ENCODE results near the gene HSPE1.
"Not testable (repeated sequence)": the region's sequence is repeated elsewhere in the genome, so short reads cannot be mapped to it uniquely, and the experiment has no call there.

The HSPE1 gene

DNA sequence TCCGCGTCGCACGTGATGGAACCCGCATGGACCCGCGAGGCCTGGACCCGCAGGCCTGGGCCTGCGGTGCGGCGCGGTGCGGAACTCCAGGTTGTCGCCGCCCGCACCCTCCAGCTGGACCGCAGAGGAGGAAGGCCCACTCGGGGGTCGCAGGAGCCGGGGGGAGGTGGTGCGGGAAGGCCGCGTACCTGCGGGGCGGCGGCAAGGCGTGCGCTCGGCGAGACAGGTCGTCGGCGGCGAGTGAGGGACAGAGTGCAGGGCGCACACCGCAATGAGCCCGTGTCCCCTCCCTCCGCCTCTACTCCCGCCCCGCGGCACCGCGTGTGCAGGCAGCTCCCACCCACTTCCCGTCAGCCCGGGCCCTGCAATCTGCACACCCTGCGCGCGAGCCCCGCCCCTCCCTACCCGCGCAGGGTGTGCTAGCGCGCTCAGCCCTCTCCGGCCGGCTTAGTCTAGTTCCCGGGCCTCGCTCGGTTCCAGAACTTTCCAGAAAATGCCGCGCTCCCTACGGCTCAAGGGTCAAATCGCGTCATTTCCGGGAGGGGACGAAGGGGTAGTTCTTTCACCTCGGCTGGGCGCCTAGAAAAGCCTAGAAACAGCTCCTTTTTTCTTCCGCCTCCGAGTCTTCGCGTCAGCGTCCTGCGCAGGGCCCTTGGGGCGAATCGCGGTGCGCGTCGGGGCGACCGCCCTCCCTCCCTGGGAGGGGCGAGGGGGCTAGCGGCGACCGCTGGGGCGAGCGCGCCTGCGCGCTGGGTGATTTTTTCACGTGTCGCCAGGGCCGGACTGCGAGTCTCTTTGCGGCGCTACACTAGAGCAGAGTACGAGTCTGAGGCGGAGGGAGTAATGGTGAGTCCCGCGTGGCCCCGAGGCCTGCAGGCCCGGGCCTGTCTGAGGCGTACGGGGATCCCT, at the start of gene HSPE1, which contains the start of gene HSPD1:
TSS of gene HSPE1 (plus strand) at position 786 of the 909 bp plus-strand sequence. CDS start at position 844, 58 bp downstream.
TSS of gene HSPD1 (minus strand) at position 247 of the 909 bp plus-strand sequence. CDS start 992 bp downstream, outside the sequence.
- DNase-seq, result peak; percentile 97

DNA sequence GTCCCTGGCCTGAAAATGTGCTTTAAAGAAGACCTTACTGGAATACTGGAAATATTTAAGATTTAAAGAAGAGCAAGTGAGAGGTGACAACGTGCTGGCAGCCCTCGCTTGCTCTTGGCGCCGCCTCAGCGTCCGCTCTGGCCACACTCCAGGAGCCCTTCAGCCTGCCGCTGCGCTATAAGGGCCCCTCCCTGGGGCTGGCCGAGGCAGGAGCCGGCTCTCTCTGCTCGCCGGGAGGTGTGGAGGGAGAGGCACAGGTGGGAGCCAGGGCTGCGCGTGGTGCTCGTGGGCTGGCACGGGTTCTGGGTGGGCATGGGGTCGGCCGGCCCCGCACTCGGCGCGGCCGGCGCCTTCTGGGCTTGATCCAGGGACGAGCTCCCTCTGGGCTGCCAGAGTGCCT, 49.7 kb upstream of the HSPE1 start:
- DNase-seq, result no peak

DNA sequence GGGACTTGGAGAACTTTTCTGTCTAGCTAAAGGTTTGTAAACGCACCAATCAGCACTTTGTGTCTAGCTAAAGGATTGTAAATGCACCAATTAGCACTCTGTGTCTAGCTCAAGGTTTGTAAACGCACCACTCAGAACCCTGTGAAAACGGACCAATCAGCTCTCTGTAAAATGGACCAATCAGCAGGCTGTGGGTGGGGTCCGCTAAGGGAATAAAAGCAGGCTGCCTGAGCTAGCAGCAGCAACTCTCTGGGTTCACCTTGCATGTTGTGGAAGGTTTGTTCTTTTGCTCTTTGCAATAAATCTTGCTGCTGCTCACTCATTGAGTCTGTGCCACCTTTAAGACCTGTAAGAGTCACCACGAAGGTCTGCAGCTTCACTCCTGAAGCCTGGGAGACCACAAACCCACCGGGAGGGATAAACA, 49.2 kb upstream of the HSPE1 start:
- not testable (repeated sequence) for DNase-seq

DNA sequence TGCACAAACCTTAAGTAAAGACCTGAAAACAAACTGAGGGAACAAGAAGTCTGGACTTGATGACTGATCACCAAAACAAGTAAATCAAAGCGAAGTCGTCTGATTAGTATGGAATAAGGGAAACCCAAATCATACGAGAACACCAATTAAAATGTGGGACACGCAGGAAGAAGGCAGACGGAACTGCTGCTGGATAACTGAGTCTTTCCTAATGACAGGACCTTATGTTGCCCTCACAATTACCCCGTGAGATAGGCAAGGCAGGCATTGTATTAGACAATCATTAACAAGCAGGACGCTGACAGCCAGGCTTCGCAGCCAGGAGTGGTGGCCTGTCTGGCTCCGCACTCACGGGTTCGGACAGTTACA, 47.4 kb upstream of the HSPE1 start:
- DNase-seq, result no peak

DNA sequence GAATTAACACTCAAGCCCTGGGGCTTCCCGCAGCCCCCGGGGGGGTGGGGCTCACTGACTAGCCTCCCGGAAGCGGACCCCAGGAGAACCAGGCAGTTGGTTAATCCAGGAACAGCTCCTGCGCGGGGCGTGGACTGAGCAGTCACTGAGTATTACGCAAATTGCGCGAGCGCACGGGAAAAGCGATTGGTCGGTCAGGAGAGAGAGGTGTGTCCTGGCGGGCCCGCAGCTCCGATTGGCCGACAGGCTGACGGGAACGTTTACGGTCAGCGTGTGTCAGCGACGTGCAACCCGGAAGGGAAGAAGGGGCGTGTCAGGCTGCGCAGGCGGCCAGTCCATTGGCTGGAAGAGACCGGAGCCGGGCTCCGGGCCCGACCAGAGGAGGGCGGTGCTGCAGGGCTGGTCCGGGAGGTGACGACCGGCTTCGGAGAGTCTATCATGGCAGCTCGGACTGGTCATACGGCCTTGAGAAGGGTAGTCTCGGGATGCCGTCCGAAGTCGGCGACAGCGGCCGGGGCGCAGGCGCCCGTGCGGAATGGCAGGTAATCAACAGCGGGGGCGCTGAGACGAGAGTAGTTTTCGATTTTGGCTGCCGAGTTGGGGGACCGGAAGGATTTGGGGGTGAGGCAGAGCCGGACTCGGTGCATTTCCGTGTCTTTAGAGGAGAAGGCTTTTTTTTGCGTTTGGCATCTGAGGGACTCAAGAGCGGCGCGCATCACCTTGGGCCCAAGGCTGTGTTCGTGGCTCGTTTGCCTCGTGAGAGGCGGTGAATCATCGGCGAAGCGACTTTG, 46.9 kb upstream of the HSPE1 start, which contains the start of gene COQ10B:
TSS of gene COQ10B (plus strand) at position 430 of the 791 bp plus-strand sequence. CDS start at position 439, 9 bp downstream.
- DNase-seq, result peak; percentile 99

DNA sequence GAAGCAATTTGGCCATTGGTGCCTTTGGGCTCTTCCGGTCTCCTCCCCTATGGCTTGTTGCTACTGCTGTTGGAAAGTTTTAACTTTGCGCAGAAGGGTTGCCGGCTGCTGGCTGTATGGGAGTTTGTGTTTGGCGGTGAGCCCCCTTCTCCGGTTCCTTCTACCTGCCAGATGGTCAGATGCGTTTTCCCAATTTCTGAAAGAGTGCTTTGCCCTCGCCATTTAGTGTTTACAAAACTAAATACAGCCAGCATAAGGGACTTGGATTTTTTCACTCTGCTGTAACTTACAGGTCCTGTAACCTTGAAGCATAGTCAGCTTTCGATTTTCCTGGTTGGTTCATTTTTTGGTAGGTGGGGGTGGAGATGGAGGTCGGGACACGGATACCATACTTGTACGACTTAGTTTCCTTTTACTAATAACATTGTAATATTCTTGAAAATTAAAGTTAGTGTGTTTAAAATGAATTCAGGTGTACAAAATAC, 46.2 kb upstream of the HSPE1 start:
- peak; percentile 9 for DNase-seq

DNA sequence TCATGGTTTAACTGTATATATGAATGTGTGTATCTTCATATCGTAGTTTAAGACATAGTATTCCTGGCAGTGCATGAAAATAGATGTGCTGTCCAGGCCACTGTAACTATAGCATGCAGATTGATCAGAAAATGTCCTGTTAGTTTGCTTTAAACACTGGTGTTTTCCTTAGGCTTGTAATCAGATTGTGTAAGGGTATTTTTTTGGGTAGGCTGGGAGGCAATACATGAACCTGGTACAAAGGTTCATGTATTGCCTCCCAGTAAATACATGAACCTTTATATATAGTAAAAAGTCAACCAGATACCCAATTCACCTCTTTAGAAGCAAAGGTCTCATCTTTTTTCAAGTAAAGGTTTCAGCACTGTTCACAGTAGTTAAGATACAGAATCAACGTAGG, 45.3 kb upstream of the HSPE1 start:
- DNase-seq, result no peak

DNA sequence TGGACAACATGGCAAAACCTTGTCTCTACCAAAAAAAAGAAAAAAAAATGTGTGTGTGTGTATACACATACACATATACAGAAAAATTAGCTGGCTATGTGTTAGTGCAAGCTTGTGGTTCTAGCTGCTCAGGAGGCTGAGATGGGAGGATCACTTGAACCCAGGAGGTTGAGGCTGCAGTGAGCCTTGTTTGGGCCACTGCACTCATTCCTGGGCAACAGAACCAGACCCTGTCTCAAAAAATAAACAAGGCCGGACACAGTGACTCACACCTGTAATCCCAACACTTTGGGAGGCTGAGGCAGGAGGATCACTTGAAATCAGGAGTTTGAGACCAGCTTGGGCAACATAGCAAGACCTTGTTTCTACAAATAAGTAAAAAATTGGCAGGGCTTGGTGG, 44.8 kb upstream of the HSPE1 start:
- no peak for DNase-seq

DNA sequence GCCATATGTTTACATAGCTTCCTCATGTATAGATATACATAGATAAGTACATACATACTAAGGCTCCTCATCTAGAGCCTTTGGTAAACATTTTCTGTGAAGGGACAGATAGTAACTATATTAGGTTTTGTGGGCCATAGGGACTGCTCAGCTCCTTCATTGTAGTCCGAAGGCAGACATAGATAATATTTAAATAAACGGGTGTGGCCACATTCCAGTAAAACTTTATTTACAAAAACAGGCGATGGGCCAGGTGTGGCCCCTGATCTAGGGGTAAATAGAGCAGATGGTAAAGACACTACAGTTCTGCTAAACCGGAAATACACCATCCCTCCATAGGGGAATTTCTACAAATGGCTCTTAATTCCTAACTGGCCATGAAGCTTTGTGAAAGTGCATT, 39.5 kb upstream of the HSPE1 start:
- no peak for DNase-seq

DNA sequence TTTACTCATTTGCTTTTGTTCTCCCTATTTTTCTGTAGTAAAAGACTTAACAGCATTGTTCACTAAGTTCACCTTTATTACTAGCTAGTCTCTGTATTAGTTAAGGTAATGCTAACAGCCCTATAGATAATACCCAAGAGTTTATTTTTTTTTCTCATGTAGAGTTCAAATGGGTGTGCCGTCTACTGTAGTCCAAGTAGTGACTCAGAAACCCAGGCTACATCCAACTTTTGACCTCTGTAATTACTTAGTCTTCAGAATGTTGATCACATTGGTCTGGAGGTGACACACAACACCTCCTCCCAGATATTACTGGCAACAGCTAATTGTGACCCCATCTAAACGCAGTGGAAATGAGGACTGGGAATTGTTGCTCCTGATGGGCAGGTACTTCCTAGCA, 39.1 kb upstream of the HSPE1 start:
- DNase-seq, result no peak

DNA sequence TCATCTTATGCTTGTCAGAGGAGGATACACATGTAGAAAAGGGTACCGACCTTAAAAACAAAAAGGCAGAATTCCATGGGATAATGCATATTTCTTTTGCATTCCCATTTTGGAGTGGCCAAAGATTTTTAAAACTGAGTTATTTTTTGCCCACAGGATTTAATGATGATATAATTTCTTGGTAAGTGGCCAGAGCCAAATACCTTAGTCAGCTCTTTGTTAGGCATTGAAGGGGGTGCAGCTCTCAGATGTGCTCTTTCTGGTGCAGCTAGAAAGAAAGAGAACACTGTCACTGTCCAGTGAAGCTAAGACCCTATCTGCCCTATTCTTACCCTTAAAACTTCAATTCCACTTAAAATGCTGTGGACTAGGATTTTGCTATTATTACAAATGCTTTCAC, 36.0 kb upstream of the HSPE1 start:
- no peak for DNase-seq

DNA sequence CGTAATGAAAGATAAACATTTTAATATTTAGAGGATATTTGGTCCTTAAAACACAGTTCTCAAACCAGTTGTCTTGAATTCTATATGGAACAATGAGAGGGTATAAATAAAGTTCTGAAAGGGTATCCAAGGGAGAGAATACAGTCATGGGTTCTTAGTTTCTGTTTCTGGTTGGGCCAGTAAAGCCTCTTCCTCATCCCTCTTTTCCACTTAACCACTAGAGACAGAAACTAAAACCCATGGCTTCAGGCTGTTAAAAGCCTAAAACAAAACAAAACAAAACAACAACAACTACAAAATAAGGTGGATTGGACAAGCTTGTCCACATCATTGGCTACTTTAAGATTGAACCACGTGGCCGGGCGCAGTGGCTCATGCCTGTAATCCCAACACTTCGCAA, 28.0 kb upstream of the HSPE1 start:
- no peak for DNase-seq

DNA sequence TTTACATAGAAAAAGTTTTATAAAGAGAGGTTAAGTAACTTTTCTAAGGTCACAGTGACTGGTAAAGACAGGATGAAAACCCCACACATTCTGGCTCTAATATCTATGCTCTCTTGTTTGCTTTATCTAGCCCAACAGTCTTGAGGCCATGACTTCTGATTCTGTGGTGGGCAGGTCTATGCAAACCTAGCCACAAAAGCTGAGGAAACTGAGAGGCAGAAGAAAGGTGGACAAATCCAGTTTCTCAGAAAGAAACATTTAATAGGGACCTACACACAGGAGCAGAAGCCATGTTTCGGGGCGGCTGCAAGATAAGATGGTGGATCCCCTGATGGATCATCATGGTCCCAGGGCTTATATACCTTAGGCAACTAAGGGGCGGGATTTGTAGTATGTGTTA, 22.4 kb upstream of the HSPE1 start:
- DNase-seq, result no peak

DNA sequence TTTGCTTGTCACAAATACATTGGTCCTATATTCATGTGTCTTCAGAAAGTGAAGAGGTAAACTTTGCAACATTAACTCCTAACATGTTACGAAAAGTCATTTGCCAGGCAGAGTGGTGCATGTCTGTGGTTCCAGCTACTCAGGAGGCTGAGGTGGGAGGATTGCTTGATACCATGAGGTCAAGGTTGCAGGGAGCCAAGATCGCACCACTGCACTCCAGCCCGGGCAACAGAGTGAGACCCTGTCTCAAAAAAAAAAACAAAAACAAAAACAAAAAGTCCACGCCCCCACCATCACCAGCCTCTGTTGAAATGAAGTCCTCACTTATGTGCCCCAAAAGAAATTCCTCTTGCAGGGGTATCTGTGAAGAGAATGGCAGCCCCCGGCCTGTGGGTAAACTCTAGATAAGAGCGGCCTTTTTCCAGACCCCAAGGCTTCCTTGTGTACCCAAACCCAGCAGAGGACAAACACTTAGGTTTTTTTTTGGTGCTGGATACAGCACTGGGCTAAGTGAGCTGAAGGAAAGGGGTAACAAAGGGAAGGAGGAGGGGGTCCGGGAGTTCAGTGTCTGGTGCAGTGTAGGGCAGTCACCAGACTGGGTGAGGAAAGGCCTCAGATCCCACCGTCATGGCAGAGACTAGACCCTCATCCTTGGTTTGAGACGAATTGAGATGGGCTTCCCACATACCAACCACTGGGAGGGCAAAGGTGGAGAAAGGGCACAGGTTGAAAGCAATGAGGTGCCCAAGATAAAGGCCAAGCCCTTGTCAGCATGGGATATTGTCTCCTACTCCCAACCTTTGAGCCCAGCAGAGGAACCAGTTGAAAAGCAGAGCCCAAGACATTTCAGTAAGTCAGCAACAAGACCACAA, 19.8 kb upstream of the HSPE1 start:
- no peak for DNase-seq

DNA sequence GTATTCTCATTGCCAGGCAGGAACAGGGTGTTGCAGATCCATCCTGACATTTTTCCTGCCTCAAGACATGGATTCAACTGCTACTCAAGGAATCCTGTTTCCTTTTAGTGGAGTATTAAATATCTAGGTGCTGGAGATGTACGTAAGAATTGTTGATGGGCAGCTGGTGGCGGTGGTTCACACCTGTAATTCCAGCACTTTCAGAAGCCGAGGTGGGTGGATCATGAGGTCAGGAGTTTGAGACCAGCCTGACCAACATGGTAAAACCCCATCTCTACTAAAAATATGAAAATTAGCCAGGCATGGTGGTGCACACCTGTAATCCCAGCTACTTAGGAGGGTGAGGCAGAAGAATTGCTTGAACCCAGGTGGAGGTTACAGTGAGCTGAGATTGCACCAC, 15.9 kb upstream of the HSPE1 start:
- DNase-seq, result not testable (repeated sequence)

DNA sequence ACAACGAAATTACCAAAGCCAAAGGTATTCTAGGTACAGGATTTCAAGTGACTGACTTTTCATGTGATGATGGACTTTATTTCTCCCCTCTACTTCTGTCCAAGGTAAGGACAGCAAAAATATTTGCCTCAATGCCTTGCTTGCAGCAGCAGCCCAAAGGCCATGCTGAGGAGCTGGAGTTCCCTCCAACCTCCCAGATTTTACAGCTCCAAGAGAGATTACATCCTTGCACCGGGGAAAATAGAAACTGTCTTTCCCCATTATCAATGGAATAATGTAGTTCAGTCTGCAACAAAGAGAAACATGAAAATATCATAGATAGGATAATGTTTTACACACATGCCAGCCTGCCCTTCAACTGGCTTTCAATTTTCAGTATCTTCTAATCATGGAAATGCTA, 14.0 kb upstream of the HSPE1 start:
- DNase-seq, result no peak

DNA sequence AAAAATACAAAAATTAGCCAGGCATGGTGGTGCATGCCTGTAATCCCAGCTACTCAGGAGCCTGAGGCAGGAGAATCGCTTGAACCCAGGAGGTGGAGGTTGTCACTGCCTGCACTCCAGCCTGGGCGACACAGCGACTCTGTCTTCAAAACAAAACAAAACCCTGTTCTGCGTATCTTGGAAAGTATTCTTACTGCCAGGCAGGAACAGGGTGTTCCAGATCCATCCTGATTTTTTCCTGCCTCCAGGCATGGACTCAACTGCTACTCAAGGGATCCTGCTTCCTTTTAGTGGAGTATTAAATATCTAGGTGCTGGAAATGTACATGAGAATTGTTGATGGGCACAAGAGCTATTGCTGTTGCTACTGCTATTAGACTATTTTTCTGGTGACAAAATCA, 12.8 kb upstream of the HSPE1 start:
- DNase-seq, result no peak

DNA sequence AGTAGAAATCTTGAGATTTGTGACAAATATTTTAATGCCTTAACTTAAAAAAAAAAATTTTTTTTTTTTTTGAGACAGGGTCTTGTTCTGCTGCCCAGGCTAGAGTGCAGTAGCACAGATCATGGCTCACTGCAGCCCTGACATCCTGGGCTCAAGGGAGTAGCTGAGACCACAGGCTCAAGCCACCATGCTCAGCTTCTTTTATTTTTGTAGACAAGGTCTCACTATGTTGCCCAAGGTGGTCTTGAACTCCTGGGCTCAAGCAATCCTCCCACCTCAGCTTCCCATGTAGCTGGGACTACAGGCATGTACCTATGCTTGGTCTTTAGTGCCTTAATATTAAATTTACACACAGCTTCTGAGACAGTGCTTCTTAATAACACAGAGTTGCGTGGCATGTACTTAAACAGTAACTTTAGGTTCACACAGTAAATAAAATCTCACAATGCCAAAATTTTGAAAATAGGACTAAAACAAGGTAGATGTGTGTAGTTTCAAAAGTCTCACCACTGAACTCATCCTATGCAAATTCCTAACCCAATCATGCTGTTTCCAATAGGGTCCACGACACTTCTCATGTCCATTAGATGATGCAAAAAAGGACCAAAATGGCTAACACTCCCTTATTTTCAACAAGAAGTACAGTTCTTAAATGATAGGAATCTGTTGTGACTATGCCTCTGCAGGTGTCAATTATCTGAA, 4.6 kb upstream of the HSPE1 start:
- DNase-seq, result no peak

DNA sequence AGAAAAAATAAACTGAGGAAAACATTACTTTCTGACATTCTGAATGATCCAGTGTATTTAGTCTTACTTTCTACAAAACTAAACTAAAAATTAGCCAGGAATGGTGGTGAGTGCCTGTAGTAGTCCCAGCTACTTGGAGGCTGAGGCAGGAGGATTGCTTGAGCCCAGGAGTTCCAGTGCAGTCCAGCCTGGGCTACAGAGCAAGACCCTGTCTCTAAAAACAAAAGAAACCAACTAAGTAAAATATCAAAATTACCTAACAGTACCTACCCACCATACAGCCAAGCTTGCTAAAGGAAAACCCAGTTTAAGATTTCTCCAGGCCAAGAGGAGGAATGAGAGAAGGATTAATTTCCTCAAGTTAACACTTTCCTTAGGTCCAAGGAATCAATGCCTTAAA, 3.5 kb upstream of the HSPE1 start:
- no peak for DNase-seq

DNA sequence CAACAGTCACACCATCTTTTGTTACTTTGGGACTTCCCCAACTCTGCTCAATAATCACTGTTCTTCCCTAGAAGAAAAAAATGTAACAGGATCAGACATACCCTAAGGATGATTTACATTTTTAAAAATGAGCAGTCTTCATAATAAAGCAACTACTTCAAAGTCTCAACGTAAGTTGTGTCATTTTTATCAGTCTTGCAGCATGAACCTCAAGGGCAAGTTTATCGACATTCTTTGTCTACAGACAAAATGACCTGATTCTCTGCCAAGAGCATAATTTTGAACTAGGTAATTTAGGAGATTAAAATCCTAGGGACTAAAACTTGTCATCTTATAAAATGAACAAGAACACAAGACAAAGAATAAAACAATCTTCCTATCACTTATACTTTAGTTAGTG, 2.9 kb upstream of the HSPE1 start:
- DNase-seq, result no peak

DNA sequence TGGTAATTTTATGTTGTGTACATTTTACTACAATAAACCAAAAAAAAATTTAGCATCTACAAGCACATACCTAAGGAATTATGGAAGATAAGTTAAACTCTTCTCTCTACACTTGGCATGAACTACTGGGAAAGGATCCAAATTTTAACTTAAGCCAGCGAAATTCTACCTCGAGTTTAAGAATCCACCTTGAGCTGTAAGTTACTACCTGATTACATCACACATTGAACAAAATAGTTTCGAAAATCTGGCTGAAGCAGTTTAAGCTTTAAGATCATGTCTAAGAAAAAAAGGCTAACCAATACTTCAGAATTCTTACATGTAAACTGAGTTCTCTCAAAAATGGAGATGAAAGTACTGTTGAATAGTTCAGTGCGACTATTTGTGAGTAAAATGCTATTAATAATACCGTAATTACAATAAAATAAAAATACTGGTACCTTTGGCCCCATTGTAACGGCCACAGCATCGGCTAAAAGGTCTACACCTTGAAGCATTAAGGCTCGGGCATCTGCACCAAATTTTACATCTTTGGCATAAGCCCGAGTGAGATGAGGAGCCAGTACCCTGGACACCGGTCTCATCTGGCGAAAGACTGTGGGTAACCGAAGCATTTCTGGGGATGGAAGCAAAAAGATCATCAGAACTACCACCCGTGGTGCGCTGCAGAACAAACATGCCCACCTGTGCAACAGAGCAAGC, 1.8 kb upstream of the HSPE1 start:
- no peak for DNase-seq

Data from CD4-positive, alpha-beta T cell treated with Interleukin-6 for 4 hours (primary cell).